ENCODE results near the gene DEDD2. TPM values are rescaled to one million over a fixed set of nuclear protein-coding genes. Genes with fewer than 3 reads are reported as not detected.

Gene DEDD2
- total RNA-seq, 1 donor from 2014 or later: 19.9 TPM

GRCh38 chr19:42158926-42159325, 58.6 kb downstream of the DEDD2 start:
- no peaks in the 10 kb centered on the region for H3K4me1 Mint-ChIP-seq (ENCODE audit: low read depth)
- H3K36me3 Mint-ChIP-seq (ENCODE audit: low read depth): peaks cover 2% of the 10 kb centered on the region
- H3K27ac Mint-ChIP-seq (ENCODE audit: unreplicated experiment): no peak overlapping the region
- no peak for DNase-seq (ENCODE audit: low spot score)
- peaks cover 78% of the 10 kb centered on the region for H3K27me3 Mint-ChIP-seq (ENCODE audit: low read depth)
- no peak for TF ChIP-seq CTCF (IDR thresholded peaks at IDR 0.05)
- no peak overlapping the region for H3K4me3 Mint-ChIP-seq (ENCODE audit: unreplicated experiment)
- H3K9me3 Mint-ChIP-seq (ENCODE audit: low read depth): no peaks in the 10 kb centered on the region

DNA sequence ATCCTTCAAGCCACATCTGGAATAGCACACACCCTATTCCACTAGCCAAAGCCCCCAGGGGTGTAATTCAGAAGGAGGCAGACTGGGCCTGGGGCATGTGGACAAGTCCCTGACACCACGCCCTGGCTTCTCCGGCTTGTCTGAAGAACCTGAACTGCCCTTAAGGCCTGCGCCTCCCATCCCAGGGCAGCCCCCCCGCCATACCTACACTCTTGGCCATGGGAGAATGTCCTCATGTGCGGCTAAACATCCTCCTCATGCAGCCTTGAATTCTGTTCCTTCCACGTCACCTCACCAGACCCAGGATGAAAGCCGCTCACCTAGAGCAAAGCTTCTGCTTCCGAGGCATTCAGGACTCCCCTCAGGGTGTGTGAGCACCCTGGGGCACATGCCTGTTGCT, 60.9 kb downstream of the DEDD2 start:
- H3K36me3 Mint-ChIP-seq (ENCODE audit: low read depth): peaks cover 3% of the 10 kb centered on the region
- H3K27ac Mint-ChIP-seq (ENCODE audit: unreplicated experiment): no peak overlapping the region
- H3K4me3 Mint-ChIP-seq (ENCODE audit: unreplicated experiment): no peak overlapping the region
- peaks cover 87% of the 10 kb centered on the region for H3K27me3 Mint-ChIP-seq (ENCODE audit: low read depth)
- TF ChIP-seq CTCF (IDR thresholded peaks at IDR 0.05): no peak
- no peaks in the 10 kb centered on the region for H3K9me3 Mint-ChIP-seq (ENCODE audit: low read depth)
- no peaks in the 10 kb centered on the region for H3K4me1 Mint-ChIP-seq (ENCODE audit: low read depth)
- DNase-seq (ENCODE audit: low spot score): no peak

DNA sequence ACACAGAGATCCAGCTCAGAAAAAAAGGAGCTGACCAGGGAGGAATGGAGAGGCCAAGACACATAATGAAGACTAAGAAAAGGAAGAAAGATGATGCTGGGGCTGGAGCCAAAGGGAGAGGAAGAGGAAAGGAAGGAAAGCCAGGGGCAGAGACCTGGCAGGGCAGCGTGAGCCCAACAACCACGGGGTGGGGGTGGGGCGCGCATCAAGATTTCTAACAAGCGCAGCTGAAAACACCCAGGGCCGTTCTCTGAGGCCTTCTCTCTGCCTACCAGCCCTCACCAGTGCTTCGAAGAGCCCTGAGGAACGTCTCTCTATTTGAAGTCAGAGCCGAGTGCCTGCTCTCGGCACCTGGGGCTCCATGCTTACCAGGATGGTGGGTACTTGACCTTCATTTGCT, 61.7 kb downstream of the DEDD2 start:
- Mint-ChIP-seq H3K9me3 (ENCODE audit: low read depth) (no peaks in the 10 kb centered on the region), H3K27me3 (ENCODE audit: low read depth) (peaks cover 81% of the 10 kb centered on the region), H3K27ac (ENCODE audit: unreplicated experiment) (no peak overlapping the region), H3K36me3 (ENCODE audit: low read depth) (peaks cover 3% of the 10 kb centered on the region), H3K4me1 (ENCODE audit: low read depth) (no peaks in the 10 kb centered on the region), H3K4me3 (ENCODE audit: unreplicated experiment) (no peak overlapping the region)
- TF ChIP-seq CTCF (IDR thresholded peaks at IDR 0.05): no peak
- no peak for DNase-seq (ENCODE audit: low spot score)

DNA sequence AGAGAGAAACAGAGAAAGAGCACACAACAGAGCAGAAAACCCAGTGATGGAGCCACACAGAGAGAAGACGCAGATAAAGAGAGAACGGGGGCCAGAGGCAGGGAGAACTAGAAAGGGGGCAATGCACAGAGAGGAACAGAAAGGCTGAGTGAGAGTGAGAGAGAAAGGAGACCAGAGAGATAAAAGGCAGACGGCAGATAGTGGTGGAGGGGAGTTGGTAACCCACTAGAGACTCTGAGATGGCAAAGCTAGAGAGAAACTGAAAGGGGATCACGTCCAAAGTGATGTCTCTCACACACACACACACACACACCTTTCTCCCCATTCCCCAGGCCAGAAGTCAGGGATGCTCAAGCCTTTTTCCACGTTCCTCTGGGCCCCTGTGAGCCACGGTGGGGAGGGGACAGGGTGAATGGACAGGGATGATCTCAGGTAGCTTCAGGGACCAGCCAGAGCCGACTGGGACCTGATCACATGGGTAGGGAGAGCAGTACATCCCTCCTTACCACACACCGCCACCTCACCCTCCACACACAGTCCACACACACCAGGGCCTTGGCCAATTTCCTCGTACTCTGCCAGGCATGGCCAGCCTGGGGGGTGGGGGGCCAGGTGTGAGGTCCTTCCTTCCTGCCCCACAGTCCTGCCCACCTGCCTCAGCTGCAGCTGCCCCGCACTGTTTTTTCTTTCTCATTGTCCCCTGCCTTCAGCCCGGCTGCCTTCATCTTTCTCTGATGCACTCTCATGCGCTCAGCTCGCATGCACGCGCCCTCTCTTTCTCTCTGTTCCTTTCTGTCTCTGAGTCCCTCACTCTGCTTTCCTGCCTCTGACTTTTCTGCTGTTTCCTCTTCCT, 62.8 kb downstream of the DEDD2 start:
- Mint-ChIP-seq H3K27ac (ENCODE audit: unreplicated experiment) (no peak overlapping the region), H3K36me3 (ENCODE audit: low read depth) (peaks cover 3% of the 10 kb centered on the region), H3K4me1 (ENCODE audit: low read depth) (no peaks in the 10 kb centered on the region), H3K27me3 (ENCODE audit: low read depth) (peaks cover 75% of the 10 kb centered on the region), H3K9me3 (ENCODE audit: low read depth) (no peaks in the 10 kb centered on the region), H3K4me3 (ENCODE audit: unreplicated experiment) (no peak overlapping the region)
- no peak for DNase-seq (ENCODE audit: low spot score)
- no peak for TF ChIP-seq CTCF (IDR thresholded peaks at IDR 0.05)

DNA sequence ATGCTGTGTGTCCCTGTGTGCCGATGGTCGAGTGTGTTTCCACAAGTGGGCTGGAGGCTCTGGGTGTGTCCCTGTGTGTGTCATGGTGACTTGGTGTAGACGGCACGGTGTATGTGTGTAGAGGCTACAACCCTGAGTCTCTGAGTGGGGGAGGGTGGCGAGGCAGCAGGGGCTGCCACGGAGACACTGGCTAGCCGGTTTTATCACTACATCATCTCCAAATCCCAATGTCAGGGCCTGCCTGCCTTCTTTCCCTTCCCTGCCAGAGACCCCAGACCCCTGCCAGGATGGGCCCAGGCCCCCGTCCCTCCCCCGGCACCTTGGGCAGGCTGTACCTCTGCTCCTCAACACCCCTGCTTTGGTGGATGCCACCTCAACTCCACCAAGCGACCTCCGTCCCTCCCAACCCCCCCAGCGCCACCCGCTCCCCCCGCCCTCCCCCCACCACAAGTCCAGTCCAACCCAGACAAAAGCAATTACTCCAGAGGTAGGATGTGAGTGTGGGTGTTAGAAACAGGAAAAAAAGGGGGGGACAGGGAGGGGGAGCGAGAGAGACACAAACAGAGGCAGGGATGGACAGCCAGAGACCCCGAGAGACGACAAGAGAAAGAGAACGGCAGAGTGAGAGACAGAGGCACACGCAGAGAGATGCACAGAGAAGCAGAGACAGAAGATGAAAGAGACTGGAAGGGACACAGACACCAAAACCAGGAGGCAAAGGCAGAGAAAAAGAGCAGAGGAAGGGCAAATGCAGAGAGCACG, 63.6 kb downstream of the DEDD2 start:
- peaks cover 3% of the 10 kb centered on the region for H3K36me3 Mint-ChIP-seq (ENCODE audit: low read depth)
- H3K27me3 Mint-ChIP-seq (ENCODE audit: low read depth): peaks cover 80% of the 10 kb centered on the region
- no peaks in the 10 kb centered on the region for H3K4me1 Mint-ChIP-seq (ENCODE audit: low read depth)
- no peaks in the 10 kb centered on the region for H3K9me3 Mint-ChIP-seq (ENCODE audit: low read depth)
- DNase-seq (ENCODE audit: low spot score): no peak
- no peak overlapping the region for H3K4me3 Mint-ChIP-seq (ENCODE audit: unreplicated experiment)
- TF ChIP-seq CTCF (IDR thresholded peaks at IDR 0.05): no peak
- H3K27ac Mint-ChIP-seq (ENCODE audit: unreplicated experiment): no peak overlapping the region
